Measurements from ENCODE around the gene TOMM40. TPM values are rescaled to one million over a fixed set of nuclear protein-coding genes. Genes with fewer than 3 reads are reported as not detected.

Gene TOMM40
- total RNA-seq, 4 donors from 2014 or later = 32.6 to 45.7 (median 37.5) TPM

DNA sequence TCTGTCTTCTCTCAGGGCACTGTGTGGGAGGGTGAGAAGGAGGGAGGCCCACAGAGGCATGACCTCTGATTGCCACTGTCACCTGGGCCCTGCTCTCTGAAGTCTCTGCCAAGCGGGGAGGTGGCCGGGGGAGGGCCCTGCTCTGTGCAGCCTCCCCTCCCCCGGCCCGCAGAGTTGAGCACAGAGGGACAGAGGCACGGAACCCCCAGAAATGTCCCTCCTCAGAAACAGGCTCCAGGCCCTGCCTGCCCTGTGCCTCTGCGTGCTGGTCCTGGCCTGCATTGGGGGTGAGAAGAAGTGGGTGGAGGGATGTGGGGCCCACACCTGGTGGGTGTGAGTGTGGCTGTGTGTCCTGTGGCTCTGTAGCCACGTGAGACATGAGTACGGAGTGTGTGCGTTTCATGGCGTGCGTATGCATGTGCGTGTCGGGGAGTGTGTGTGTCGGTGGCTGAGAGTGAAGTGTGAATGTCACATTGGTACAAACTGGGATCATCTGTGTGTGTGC lies 51.1 kb downstream of the TOMM40 start, which contains the start of gene APOC4:
Gene APOC4, plus strand, starts transcription at position 171 of the 505 bp plus-strand sequence. Its CDS starts 41 bp downstream, at position 212.
- TF ChIP-seq POLR2A (IDR thresholded peaks at IDR 0.05) = no peak
- TF ChIP-seq, protein P1, sequence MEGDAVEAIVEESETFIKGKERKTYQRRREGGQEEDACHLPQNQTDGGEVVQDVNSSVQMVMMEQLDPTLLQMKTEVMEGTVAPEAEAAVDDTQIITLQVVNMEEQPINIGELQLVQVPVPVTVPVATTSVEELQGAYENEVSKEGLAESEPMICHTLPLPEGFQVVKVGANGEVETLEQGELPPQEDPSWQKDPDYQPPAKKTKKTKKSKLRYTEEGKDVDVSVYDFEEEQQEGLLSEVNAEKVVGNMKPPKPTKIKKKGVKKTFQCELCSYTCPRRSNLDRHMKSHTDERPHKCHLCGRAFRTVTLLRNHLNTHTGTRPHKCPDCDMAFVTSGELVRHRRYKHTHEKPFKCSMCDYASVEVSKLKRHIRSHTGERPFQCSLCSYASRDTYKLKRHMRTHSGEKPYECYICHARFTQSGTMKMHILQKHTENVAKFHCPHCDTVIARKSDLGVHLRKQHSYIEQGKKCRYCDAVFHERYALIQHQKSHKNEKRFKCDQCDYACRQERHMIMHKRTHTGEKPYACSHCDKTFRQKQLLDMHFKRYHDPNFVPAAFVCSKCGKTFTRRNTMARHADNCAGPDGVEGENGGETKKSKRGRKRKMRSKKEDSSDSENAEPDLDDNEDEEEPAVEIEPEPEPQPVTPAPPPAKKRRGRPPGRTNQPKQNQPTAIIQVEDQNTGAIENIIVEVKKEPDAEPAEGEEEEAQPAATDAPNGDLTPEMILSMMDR (IDR thresholded peaks at IDR 0.05) = no peak
- no peak within 1 kb of the TSS for H3K4me3 ChIP-seq
- no peak for DNase-seq
- no peaks in the 10 kb centered on the region for H3K4me1 ChIP-seq
- H3K9me3 ChIP-seq = no peaks in the 10 kb centered on the region
- no peaks in the 10 kb centered on the region for H3K27me3 ChIP-seq
- H3K27ac ChIP-seq = no peak within 1 kb of the TSS
- H3K36me3 ChIP-seq = no peaks in the 10 kb centered on the region

DNA sequence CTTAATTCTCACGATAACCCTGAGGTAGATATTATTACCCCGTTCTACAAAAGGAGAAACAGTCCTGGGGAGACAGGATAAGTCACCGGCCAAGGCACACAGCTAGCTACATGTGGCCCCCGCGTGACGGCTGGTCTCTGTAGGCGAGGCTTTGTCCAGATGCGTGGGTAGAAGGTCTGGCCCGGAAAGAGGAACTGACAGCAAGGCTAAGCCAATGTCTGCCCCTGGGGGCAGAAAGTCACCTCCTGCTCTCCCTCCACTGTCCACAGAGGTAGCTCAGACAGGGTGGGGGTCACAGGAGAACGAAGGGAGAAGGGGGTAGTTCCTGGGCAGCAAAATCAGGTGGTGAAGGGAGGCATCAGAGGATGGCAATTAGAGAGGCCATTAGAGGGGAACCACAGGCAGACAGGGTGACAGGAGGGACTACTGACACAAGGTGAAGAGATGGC lies 52.8 kb downstream of the TOMM40 start:
- Histone ChIP-seq H3K27me3 (no peaks in the 10 kb centered on the region), H3K27ac (peak overlapping the region in 1 of 4 donors; percentile 17), H3K9me3 (no peaks in the 10 kb centered on the region), H3K4me3 (no peak overlapping the region), H3K4me1 (no peaks in the 10 kb centered on the region), H3K36me3 (no peaks in the 10 kb centered on the region)
- TF ChIP-seq POLR2A (IDR thresholded peaks at IDR 0.05) = no peak
- TF ChIP-seq, protein P1 (IDR thresholded peaks at IDR 0.05) = no peak
- DNase-seq = peak in 2 of 3 donors; percentile 78 to 83

DNA sequence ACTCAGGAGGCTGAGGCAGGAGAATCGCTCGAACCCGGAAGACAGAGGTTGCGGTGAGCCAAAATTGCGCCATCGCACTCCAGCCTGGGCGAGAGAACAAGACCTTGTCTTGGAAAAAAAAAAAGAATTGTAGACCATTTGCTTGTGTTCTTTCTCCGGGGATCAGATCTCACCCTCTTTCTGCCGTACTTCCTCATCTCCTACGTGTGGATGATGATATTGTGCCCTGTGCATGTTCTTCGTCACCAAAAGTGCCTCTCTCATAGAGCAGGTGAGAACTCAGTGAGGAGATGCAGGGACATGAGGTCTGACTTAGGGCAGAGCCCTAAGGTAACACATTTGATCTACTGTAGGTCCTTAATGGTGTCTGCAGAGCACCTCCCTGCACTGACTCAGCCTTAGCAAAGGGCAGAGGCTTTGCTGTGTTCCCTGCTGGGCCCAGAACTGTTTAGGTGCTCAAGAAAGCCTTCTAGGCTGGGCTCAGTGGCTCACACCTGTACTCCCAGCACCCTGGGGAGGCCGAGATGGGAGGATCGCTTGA lies 56.1 kb downstream of the TOMM40 start:
- H3K27ac ChIP-seq = no peak overlapping the region

DNA sequence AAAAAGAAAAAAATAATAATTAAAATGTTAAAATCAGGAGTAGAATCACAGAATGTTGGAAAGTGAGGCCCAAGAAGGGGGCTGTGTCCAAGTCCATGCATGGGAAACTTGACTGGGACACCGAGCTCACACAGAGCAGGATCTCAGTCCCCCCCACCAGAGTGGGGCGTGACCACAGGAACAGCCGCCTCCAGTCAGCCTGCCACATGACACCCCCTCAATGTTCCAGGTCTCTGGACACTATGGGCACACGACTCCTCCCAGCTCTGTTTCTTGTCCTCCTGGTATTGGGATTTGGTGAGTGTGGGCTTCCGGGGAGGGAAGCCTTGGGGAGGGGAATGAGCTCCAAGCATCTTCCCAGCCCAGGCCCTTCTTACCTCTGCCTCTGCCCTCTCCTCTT lies 57.2 kb downstream of the TOMM40 start:
- Histone ChIP-seq H3K27me3 (no peaks in the 10 kb centered on the region), H3K4me1 (peaks cover 0 to 5% (median 0%) of the 10 kb centered on the region in 4 donors), H3K9me3 (no peaks in the 10 kb centered on the region), H3K27ac (no peak overlapping the region), H3K36me3 (peaks cover 0 to 11% (median 0%) of the 10 kb centered on the region in 3 donors), H3K4me3 (no peak overlapping the region)
- no peak for DNase-seq
- TF ChIP-seq, protein P1 (IDR thresholded peaks at IDR 0.05) = no peak
- TF ChIP-seq POLR2A (IDR thresholded peaks at IDR 0.05) = no peak

More for the DNA sequence above, 56.1 kb downstream of the TOMM40 start:
- Histone ChIP-seq H3K27me3 (no peaks in the 10 kb centered on the region), H3K4me1 (peaks cover 0 to 4% (median 0%) of the 10 kb centered on the region in 4 donors), H3K4me3 (no peak overlapping the region), H3K36me3 (peaks cover 0 to 11% (median 0%) of the 10 kb centered on the region in 3 donors), H3K9me3 (no peaks in the 10 kb centered on the region)
- no peak for TF ChIP-seq POLR2A (IDR thresholded peaks at IDR 0.05)
- TF ChIP-seq, protein P1 (IDR thresholded peaks at IDR 0.05) = no peak
- no peak for DNase-seq

DNA sequence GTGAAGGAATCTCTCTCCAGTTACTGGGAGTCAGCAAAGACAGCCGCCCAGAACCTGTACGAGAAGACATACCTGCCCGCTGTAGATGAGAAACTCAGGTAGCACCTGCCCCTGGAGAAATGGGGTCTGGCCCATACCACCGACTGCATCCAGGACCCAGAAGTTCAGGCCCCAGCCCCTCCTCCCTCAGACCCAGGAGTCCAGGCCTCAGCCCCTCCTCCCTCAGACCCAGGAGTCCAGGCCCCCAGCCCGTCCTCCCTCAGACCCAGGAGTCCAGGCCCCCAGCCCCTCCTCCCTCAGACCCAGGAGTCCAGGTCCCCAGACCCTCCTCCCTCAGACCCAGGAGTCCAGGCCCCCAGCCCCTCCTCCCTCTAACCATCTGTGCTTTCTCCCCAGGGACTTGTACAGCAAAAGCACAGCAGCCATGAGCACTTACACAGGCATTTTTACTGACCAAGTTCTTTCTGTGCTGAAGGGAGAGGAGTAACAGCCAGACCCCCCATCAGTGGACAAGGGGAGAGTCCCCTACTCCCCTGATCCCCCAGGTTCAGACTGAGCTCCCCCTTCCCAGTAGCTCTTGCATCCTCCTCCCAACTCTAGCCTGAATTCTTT lies 57.8 kb downstream of the TOMM40 start:
- no peak overlapping the region for H3K4me3 ChIP-seq
- TF ChIP-seq, protein P1 (IDR thresholded peaks at IDR 0.05) = no peak
- TF ChIP-seq POLR2A (IDR thresholded peaks at IDR 0.05) = no peak
- H3K36me3 ChIP-seq = peaks cover 0 to 11% (median 0%) of the 10 kb centered on the region in 3 donors
- H3K27ac ChIP-seq = no peak overlapping the region
- H3K4me1 ChIP-seq = peaks cover 0 to 11% (median 0%) of the 10 kb centered on the region in 4 donors
- H3K9me3 ChIP-seq = no peaks in the 10 kb centered on the region
- H3K27me3 ChIP-seq = no peaks in the 10 kb centered on the region
- no peak for DNase-seq

Measured in Peyer's patch (tissue), 4 donors.